ENCODE measurements around the gene ACAD11.

The ACAD11 gene, protein sequence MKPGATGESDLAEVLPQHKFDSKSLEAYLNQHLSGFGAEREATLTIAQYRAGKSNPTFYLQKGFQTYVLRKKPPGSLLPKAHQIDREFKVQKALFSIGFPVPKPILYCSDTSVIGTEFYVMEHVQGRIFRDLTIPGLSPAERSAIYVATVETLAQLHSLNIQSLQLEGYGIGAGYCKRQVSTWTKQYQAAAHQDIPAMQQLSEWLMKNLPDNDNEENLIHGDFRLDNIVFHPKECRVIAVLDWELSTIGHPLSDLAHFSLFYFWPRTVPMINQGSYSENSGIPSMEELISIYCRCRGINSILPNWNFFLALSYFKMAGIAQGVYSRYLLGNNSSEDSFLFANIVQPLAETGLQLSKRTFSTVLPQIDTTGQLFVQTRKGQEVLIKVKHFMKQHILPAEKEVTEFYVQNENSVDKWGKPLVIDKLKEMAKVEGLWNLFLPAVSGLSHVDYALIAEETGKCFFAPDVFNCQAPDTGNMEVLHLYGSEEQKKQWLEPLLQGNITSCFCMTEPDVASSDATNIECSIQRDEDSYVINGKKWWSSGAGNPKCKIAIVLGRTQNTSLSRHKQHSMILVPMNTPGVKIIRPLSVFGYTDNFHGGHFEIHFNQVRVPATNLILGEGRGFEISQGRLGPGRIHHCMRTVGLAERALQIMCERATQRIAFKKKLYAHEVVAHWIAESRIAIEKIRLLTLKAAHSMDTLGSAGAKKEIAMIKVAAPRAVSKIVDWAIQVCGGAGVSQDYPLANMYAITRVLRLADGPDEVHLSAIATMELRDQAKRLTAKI

DNA sequence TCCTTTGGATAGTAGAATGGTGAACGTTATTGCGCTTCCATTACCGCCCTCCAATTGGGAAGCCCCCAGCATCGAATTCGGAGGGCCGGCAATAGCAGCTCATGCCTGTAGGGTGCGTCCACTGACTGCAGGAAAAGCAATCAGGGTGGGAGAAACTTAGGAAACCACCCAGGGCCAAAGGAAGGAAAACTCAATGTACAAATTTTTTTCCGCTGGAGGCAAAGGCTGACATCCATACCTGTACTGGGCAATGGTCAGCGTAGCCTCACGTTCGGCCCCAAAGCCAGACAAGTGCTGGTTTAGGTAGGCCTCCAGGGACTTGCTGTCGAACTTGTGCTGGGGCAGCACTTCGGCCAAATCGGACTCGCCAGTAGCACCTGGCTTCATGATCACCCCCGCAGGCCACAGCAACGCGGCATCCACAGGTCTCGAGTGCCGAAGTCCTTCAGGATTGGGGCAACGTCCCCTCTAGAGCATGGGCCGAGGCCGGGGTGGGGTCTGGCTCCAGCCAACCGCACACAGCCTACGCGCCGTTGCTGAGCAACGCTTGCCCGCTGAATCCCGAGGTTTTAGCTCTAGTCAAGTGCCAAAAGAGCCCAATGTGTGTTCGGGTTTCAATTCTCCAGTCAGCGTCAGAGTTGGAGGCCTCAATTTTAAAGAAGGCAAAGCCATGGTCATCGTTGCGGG, at the start of gene ACAD11:
Gene ACAD11 (minus strand): TSS at position 445 of the 687 bp plus-strand sequence. CDS start 58 bp downstream, at position 387.
- peak in 13 of 14 donors; percentile 22 to 86 (median 79) for DNase-seq

DNA sequence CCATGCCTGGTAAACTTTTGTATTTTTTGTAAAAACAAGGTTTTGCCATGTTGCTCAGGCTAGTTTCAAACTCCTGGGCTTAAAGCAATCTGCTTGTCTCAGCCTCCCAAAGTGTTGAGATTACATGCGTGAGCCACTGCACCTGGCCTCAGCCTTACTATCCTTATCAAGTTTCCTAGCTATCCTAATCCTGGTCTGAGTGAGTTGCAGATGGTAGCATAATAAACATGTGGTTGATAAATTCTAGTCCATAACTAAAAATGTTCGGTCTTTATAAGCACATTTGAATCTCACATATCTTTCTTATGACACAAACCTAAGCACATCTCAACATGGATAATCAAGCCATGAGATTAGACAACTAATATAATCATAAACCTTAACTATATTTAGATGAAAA, 44.1 kb upstream of the ACAD11 start:
- DNase-seq = no peak

DNA sequence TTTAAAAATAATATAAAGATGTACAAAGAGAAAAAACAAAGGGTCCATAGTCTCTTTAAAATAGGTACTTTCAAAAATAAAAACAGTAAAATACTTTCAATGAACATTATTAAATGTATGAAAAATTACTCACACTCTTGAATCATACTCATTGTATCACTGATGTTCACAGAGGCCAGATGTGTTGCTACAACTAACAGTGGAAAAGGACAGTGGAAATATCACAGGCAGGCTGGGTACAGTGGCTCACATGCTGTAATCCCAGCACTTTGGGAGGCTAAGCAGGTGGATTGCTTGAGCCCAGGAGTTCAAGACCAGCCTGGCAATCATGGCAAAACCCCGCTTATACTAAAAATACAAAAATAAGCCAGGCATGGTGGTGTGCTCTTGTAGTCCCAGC, 35.8 kb upstream of the ACAD11 start:
- no peak for DNase-seq

DNA sequence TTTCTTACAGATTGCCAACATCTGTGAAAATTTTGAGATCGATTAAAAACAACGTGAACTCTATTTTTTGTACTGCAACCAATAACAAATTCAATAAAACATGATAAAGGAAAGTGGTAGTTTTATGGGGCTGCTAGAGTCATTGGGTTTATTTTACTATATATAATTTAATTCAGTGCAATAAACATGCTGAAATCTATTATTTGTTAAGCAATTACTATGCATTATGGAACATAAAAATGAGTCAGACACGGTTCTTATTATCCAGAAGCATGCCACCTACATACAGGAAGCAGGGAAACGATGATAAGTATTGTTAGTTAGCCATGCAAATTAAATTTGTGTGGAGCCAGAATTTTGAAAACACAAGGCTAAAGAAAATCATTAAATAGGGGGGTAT, 35.4 kb upstream of the ACAD11 start:
- DNase-seq = no peak

DNA sequence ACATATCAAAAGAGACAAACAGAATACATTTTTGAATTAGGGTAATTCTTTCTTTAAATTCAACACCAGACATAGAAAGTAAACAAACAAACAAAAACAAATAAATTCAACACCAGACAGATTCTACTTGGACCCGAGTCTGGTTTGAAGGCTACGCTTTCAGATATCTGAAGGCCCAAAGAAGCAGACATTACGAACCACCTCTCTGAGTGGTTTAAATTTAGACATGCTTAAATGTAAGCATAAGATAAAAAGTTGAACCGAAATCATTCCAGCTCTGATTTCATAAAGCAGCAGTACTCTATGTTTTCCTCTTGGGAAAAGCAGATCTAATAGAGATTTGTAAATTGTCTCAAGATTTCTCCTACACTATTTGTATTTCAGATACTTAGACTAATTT, 30.4 kb upstream of the ACAD11 start:
- DNase-seq = no peak

DNA sequence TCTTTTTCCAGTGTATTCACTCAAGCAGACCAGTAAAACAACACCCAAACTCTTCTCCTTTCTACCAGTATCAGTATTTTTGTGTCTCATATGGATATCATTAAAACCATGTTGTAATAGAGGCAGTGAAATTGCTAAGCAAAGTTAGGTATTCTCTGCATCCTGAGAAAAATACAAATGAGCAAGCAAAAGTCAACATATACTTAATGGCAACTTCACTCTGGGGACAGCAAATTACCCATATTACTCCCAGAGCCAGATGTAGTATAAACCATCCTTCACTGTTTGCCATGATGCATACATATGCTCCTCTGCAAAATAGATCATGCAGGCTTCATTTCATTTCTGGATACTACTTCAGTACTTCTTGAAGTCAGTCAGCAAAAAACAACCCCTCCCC, 22.6 kb upstream of the ACAD11 start:
- DNase-seq = no peak

DNA sequence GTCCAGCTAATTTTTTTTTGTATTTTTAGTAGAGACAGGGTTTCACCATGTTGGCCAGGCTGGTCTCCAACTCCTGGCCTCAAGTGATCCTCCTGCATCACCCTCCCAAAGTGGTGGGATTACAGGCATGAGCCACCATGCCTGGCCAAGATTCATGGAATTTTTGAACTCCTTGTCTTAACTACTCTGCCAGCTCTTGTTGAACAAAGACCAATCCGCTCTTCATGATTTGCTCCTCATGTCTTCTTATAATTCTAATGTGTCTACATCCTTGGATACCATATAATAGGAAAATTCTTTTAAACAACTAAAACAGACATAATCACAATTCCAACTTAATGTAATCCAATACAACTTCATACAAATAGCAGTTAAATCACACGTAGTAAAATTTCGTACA, 21.8 kb upstream of the ACAD11 start:
- DNase-seq = no peak

DNA sequence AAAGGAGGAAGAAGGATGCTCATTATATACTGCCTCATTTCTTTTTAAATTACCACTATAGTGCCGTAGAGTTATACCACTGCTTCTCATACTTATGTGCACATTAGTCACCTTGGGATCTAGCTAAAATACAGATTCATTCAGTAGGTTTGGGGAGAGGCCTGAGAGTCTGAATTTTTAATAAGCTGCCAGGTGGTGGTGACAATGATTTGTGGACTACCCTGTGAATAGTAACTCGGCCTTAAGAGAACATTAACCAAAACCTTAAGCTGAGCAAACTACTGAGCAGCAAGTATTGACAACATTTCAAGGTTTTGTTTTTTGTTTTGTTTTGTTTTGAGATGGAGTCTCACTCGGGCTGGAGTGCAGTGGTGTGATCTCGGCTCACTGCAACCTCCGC, 20.3 kb upstream of the ACAD11 start:
- DNase-seq = no peak

DNA sequence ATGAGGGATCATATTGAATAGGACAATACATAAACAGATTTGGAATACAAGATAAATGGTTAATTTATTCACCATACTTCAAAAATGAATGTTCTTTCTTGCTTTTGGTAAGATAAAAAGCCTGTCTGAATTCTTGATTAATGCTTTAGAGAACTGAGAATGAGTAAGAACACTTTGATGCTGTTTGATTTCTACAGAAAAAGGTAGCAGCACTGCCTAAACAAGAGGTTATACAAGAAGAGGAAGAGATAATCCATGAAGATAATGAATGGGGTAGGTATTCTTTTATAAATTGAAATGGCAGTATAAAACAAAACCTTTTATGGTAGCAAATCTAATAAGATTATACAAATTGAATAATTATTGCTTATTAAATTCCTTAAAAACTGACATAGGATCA, 15.8 kb upstream of the ACAD11 start:
- no peak for DNase-seq

DNA sequence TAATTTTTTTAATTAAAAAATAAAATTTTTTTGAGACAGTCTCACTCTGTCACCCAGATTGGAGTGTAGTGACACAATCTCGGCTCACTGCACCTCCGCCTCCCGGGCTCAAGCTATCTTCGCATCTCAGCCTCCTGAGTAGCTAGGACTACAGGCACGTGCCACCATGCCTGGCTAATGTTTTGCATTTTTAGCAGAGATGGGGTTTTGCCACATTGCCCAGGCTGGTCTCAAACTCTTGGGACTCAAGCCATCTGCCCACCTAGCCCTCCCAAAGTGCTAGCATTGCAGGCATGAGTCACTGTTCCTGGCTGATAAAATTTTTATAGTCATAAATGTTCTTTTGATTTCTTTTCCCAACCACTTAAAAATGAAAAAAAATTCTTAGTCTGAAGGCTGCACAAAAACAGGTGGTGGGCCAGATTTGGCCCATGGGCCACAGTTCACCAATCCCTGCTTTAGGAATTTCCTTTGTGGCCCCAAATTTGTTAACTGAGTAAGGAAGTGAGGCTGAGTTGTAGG, 9.7 kb upstream of the ACAD11 start:
- DNase-seq = no peak

DNA sequence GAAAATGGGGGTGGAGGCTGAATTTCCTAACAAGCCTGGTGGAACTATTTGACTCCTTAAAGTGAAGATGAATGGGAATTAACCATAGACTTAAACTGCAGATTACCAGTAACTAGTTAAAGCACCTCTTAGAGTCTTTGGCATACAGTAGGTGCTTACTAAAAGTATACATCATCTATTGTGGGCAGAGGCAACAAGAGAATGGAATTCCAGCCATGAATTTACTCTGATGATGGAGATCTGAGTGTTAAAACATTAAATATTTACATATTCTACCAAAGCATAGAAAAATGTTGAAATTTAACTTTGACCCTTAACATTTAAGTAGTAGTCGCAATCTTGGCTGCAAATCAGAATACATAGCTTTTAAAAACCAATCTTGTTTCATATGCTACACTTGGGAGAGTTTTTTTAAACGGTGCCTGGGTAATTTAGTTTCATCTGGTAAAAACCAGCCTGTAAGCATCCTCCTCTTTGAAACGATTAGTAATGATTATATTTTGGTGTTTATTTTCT, 5.7 kb upstream of the ACAD11 start:
- no peak for DNase-seq

DNA sequence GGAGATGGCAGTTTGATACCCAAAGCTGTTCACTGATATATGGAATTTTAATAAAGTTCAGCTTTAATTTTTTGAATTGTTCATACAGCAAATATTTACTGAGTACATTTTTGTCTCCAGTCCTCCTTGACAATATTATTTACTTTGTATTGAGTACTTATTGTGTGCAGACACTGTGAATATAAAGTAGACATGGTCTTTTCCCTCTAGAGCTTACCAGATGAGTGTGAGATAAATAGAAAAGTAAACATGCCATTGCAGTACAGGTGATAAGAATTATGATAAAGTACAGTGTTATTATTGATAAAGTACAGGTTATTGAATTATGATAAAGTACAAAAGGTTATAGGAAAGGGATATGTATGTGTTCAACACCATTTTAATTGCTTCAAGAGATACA, 2.6 kb upstream of the ACAD11 start:
- no peak for DNase-seq

DNA sequence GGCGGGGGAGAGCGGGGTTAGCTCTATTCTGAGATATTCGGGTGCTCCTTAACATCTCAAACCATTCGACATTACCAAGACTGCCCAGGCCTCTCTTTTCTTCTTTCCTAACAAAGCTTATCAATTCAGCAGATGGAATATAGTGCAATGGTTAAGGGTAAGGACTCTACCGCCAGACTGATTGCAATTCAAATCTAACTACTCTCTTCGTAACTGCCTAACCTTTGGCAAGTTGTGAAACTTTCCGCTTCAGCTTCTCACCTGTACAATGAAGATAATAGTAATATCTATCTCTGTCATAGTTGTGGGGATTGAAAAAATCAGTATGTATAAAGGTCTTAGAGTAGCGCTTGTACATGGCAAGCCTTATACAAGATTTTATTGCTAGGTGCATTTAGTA, 1.5 kb upstream of the ACAD11 start:
- DNase-seq = no peak

DNA sequence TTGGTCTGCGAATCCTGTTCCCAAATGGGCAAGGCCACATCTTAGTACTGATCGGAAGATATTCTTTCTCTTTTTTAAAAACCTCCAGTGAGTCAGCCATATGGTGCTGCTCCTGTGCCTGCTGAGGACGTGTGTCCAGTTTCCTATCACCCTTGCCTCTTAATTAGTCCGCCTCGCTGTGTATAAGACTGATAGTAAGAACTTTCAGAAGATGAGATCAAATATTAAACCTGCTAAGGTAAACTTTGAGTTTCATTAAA, 1.1 kb upstream of the ACAD11 start:
- DNase-seq = peak in 1 of 14 donors; percentile 53

DNA sequence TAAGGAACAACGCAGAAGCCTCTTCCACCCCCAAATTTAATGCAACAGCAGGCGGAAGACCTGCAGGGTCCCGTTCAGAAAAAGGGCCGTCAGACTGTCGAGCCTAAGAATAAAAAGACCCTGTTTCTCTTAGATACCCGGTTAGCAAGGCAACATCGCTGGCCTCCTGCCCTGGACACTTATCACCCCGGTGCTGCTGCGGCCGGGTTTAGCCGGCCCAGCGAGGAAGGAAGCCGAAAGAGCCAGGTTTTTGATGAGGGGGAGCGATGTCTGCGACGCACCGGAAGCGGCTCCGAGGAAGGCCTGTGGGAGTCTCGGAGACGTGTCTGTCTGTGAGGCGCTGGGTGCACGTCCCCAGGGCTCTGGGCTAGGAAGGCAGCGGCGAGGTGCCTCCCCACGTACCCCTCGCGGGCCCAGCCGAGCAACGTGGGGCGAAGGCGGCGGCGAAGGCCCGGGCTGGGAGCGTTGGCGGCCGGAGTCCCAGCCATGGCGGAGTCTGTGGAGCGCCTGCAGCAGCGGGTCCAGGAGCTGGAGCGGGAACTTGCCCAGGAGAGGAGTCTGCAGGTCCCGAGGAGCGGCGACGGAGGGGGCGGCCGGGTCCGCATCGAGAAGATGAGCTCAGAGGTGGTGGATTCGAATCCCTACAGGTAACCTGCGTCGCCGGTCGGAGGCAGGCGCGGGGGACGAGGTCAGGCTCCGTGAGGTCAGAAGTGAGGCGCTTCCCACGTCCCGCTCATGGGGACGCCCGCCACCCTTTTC, 622 bp upstream of the ACAD11 start, which contains the start of gene UBA5:
Gene UBA5 (plus strand): TSS at position 278 of the 759 bp plus-strand sequence. CDS start 209 bp downstream, at position 487.
- peak in 13 of 14 donors; percentile 24 to 86 (median 79) for DNase-seq

DNA sequence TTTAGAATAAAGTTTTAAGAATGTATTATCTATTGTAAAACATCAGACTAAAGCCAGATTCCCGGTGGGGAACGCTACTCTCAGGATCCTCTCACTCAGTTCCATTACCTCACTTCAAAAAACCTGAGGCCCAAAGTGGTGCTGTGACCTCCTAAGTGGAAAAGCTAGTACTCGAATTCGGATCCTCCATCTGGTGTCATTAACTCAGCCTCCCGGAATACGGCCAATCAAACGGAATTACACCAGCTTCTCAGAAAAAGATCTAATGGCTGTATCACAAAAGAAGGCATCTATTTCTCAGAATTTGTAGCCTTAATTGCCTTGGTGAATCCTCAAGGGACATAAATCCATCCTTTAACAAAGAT, 627 bp downstream of the ACAD11 start:
- peak in 2 of 14 donors; percentile 23 to 38 for DNase-seq

DNA sequence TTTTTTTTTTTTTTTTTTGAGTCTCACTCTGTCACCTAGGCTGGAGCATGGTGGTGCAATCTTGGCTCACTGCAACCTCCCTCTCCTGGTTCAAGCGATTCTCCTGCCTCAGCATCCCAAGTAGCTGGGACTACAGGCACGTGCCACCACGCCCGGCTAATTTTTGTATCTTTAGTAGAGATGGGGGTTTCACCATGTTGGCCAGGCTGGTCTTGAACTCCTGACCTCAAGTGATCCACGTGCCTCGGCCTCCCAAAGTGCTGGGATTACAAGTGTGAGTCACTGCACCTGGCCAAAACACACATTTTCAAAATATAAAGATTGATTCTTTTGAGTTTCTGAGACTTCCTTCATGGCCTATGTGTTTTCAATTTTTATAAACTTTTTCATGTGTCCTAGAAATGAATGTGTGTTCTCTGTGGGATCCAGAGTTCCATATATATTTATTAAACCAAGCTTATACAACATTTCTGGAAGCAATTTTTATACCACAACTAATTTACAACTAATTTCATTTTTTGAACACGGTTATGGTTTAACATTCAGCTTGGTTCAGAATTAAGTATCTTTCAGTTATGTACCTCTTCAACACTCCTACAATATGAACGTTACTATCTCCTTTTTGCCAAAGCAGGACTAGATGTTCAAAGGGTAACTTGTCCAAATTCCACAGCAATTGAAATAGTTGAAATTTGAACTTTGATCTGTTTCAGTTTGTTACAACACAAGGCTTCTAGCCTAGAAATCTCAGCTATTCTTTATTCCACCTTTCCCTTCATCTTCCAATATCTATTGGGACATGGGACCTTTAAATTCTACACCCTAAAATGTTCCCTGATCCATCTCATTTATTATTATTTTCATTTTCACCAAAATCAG, 1.5 kb downstream of the ACAD11 start:
- no peak for DNase-seq

DNA sequence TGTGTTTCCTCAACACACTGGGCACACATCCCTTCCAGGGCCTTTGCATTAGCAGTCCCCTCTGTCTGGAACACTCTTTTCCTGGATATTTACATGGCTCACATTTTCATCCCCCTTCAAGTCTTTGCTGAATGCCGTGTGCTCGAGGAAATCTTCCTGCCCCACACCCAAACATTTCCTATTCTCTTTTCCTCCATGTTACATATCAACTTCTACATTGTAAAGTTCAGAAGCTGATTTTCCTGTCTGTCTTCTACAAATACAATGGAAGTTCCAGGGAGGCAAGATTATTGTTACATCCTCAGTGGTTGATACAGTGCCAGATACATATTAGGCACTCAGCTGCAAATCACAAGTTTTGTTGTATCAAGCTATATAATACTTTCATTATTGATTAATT, 4.1 kb downstream of the ACAD11 start:
- DNase-seq = no peak

DNA sequence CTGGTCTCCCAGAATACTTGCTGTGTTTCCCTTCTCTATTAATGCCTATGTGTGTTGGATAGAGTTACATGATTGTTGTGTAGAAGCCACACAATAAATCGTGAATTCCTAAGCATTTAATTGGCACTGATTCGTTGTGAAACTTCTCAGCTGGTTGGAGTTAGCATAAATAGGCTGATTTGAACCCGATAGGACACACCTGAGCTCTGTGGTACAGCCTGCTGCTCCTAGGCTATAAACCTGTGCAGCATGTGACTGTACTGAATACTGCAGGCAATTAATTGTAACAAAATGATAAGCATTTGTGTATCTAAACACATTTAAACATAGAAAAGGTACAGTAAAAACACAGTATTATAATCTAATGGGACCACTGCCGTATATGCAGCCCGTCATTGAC, 4.9 kb downstream of the ACAD11 start:
- DNase-seq = no peak

DNA sequence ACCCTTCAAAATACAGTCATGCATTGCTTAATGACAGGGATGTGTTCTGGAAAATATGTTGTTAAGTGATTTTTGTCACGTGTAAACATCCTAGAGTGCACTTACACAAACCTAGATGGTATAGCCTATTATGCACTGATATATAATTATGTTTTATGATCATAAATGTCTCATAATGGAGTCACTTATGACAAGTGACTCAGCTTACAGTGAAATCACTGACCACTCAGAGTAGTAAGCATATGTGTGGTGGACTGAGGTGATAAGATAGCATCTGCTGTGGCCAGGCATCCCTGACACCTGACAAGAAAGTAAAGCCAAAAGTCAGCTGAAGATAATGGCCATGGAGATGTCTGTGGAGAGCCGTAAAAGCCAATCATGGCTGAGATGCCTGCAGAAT, 5.4 kb downstream of the ACAD11 start:
- no peak for DNase-seq

DNA sequence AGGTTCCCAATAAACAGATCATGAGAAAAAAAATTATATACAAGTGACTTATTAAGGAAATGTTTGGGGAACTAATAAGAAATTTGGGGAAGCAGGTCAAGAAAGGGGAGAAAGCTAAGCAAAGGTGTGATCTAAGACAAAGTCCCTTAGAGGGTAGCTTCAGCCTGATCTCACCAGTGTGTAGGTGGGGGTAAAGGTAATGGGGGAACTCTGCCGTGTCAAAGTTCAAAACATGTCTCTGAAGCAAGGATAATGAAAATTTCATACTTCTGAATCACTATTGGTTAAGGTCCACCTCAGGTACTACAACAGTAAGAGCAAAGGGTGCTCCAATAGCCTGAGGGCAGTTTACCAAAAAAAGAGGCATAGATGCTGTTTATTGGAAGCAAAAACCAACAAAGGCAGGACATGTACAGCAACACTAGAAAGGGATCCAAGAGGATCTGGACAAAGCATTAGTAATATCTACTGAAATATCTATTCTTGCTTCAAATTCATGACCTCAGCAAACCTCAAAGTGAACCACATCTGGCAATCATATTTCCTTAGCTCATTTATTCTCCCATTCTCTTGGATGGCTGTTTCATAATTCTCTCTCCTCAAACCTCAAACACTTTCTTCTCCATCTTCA, 6.9 kb downstream of the ACAD11 start:
- DNase-seq = no peak

Data from C1 segment of cervical spinal cord (tissue), 14 donors.